ENCODE results near the gene WRNIP1.

DNA sequence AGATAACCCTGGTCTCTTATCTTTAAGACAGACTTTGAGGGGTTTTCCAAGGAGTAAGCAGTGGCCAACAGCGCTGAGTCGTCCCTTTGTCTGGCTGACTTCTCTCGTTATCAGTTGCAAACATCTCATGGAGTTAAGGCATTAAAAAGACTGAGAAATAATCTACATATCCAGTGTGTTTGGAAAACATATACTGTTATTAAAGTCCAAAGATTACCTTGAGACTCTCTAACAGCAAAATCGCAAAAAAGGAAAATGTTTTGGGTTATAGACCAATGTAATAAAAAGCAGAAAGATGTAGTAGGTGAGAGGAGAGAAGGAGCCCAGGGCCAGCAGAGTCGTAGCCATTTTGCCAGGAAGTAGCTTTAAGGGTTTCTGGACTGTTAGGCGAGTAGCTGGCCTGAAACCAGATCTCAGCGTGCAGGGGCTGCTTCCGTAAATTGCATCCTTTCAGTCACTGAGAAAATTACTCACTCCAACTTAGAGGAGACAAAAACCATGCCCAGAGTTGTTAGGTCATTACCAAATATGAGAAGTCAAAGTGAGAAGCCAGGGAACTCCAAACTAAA, 39.1 kb upstream of the WRNIP1 start:
- TF ChIP-seq, protein P1, sequence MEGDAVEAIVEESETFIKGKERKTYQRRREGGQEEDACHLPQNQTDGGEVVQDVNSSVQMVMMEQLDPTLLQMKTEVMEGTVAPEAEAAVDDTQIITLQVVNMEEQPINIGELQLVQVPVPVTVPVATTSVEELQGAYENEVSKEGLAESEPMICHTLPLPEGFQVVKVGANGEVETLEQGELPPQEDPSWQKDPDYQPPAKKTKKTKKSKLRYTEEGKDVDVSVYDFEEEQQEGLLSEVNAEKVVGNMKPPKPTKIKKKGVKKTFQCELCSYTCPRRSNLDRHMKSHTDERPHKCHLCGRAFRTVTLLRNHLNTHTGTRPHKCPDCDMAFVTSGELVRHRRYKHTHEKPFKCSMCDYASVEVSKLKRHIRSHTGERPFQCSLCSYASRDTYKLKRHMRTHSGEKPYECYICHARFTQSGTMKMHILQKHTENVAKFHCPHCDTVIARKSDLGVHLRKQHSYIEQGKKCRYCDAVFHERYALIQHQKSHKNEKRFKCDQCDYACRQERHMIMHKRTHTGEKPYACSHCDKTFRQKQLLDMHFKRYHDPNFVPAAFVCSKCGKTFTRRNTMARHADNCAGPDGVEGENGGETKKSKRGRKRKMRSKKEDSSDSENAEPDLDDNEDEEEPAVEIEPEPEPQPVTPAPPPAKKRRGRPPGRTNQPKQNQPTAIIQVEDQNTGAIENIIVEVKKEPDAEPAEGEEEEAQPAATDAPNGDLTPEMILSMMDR (IDR thresholded peaks at IDR 0.05), result no peak
- no peak for TF ChIP-seq POLR2A (IDR thresholded peaks at IDR 0.05)
